GM18526 (cell line): ENCODE results near the gene AMD1.

Source experiments
- POLR2A ChIP-seq: IDR thresholded peaks from 3 replicates; pipeline ENCODE4 v1.6.1; 2011; ENCODE audit not compliant: insufficient read length; ENCODE audit errors: extremely low read depth

Gene AMD1

DNA sequence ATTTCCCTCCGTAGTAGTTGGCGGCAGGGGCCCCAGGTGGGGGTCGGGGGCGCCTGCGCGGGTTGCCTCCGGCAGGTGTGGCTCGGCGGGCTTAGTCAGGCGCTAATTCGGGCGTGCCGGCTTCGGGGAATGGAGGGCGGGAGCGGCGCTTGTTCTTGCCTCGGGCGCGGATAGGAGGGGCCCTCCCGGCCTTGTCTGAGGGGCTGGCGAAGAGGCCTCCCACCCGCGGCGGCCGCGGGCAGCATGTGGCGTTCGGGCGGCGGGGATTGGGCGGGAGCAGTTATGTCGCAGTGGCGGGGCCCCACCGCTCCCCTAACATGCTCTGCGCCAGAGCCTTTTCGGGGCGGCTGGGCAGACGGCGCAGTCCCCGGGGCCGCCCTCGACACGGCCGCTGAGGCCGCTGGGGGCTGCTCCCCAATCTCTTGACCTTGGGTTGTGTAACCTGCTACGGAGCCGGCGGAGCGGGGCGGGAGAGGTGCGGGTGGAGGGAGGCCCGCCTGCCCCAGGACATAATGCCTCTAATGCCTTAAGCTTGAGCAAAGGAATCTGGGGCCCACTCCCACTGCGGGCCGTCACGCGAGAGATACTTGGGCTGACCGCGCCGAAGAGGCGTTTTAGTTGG, 1.1 kb downstream of the AMD1 start:
- TF ChIP-seq POLR2A = no peak

- TF ChIP-seq POLR2A = peak; percentile 72
Observed at GRCh38 chr6:110876170-110876773, 1.7 kb downstream of the AMD1 start.

- no peak for TF ChIP-seq POLR2A
Observed at GRCh38 chr6:110876806-110877564, 2.4 kb downstream of the AMD1 start.

GRCh38 chr6:110877569-110877968, 3.0 kb downstream of the AMD1 start:
- TF ChIP-seq POLR2A = no peak

DNA sequence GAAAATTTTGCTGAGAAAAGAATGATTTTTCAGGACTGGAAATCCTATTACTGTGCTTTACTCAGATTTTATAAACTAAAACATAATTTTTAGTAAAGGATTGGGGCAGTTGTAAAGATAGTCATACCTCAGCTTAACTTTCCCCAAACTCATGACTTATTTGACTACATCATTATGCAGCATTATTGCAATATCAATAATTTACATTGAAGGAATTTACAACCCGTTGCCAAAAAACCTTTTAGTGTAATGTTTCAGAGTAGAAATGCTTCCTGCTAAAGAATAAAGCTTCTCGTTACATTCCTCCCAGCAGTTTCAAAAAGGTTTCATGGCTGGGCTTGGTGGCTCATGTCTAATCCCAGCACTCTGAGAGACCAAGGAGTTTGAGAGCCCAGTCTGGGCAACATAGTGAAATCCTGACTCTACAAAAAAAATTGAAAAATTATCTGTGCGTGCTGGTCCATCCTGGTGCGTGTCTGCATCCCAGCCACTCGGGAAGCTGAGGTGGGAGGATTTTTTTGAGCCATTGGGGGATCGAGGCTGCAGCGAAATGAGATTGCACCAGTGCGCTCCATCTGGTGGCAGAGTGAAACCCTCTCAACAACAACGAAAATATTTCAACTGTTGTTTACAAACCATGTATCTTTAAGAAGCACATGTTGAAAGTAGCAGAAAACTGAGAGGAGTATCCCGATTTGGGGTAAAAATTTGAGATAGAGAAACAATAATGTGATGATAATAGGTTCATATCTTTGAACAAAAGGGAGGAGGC, 4.4 kb downstream of the AMD1 start:
- TF ChIP-seq POLR2A = no peak

DNA sequence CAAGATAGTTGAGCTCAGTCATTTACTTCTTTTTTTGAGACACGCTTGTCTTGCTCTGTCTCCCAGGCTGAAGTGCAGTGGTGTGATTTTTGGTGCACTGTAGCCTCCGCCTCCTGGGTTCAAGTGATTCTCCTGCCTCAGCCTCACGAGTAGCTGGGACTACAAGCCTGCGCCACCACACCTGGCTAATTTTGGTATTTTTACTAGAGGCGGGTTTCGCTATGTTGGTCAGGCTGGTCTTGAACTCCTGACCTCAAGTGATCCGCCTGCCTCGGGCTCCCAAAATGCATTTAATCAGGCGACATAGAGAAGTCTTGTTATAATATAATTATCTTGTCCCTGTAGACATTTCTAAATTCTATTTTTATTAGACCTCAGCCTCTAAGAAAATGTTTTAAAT, 6.1 kb downstream of the AMD1 start:
- TF ChIP-seq POLR2A = no peak

- no peak for TF ChIP-seq POLR2A
Observed at GRCh38 chr6:110881546-110882273, 7.1 kb downstream of the AMD1 start.

DNA sequence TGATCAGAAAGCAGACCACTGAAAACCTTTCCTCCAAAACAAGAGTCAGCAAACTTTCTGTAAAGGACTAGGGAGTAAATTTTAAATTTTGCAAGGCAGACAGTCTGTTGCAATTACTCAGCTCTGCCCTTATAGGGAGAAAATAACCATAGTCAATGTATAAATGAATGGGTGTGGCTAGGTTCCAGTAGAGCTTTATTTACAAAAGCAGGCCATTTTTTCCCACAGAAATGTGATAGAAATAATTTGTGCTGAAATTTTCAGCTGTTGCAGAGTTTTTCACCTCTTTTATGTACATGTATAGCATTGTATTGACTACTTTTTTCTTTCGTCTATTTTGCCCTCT, 7.7 kb downstream of the AMD1 start:
- TF ChIP-seq POLR2A = no peak

- no peak for TF ChIP-seq POLR2A
Observed at GRCh38 chr6:110882824-110883554, 8.4 kb downstream of the AMD1 start.

- no peak for TF ChIP-seq POLR2A
Observed at GRCh38 chr6:110884321-110884720, 9.7 kb downstream of the AMD1 start.

DNA sequence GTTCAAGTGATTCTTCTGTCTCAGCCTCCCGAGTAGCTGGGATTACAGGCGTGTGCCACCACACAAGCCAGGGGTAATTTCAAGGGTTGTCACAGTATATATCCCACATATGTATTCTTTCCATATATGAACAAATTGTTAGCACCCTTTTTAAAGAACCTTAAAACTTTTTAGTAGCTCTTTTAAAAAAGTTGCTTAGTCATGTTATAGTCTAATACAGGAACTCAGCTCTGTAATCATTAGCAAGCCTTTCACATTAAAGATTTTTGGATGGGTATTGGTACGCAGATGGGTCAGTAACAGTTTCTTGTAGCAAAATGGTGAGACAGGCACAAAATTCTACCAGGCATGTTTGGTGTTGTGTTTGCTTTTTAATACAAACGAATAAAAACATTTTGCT, 10.9 kb downstream of the AMD1 start:
- no peak for TF ChIP-seq POLR2A

GRCh38 chr6:110886555-110887167, 12.1 kb downstream of the AMD1 start:
- no peak for TF ChIP-seq POLR2A

GRCh38 chr6:110890288-110890687, 15.7 kb downstream of the AMD1 start:
- no peak for TF ChIP-seq POLR2A

GRCh38 chr6:110895907-110896608, 21.5 kb downstream of the AMD1 start:
- TF ChIP-seq POLR2A = no peak

DNA sequence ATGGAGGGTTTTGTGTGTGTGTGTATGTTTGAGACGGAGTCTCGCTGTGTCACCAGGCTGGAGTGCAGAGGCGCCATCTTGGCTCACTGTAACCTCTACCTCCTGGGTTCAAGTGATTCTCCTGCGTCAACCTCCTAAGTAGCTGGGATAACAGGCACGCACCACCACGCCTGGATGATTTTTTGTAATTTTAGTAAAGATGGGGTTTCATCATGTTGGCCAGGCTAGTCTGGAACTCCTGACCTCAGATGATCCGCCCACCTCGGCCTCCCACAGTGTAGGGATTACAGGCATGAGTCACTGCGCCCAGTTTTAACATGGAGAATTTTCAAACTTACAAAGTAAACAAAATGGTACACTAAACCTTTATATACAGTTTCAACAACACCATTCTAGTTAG, 22.8 kb downstream of the AMD1 start:
- TF ChIP-seq POLR2A = no peak
